SU-DHL-6 (cell line): ENCODE data around the gene AGTR1.

ENCODE experiments used
- EZH2phosphoT487 ChIP-seq: fragments of 200-600 bp; sonication (generic), shearing (Covaris generic); conservative IDR thresholded peaks from 2 replicates; pipeline ENCODE4 v1.6.1; 2018; ENCODE audit warnings: mild to moderate bottlenecking, antibody characterized with exemption, low read length, moderate library complexity, mixed read lengths
- TF ChIP-seq, protein P1 (sequence below): fragments of 200-600 bp; sonication (generic); IDR thresholded peaks from one replicate; pipeline ENCODE4 v1.5.1; 2017; ENCODE audit warnings: antibody characterized with exemption, mild to moderate bottlenecking, low read length, moderate library complexity; ENCODE audit not compliant: insufficient read depth, poor library complexity, severe bottlenecking

DNA sequence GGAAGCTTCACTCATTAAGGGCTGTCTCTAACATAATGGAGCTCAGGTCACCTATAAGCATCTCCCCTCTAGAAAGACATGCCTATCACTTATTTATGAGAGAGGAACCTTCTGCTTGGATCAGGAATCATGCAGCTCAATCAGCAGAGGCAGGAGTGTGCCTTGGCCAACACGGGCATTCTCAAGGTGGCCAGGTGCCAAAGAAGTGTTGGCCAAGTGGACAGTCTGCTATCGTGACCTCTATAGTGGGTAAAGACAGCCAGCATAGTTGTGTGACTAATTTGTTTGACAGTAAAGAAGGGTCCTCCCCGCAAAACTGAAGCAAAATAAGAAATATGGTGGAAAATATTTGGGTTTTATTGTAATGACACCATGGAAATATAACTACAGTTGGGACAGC lies 14.7 kb upstream of the AGTR1 start:
- TF ChIP-seq, protein P1, sequence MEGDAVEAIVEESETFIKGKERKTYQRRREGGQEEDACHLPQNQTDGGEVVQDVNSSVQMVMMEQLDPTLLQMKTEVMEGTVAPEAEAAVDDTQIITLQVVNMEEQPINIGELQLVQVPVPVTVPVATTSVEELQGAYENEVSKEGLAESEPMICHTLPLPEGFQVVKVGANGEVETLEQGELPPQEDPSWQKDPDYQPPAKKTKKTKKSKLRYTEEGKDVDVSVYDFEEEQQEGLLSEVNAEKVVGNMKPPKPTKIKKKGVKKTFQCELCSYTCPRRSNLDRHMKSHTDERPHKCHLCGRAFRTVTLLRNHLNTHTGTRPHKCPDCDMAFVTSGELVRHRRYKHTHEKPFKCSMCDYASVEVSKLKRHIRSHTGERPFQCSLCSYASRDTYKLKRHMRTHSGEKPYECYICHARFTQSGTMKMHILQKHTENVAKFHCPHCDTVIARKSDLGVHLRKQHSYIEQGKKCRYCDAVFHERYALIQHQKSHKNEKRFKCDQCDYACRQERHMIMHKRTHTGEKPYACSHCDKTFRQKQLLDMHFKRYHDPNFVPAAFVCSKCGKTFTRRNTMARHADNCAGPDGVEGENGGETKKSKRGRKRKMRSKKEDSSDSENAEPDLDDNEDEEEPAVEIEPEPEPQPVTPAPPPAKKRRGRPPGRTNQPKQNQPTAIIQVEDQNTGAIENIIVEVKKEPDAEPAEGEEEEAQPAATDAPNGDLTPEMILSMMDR, result no peak
- TF ChIP-seq EZH2phosphoT487, result no peak
